SK-N-SH (cell line): Measurements from ENCODE around the gene ID2. TPM values are rescaled to one million over a fixed set of nuclear protein-coding genes. Genes with fewer than 3 reads are reported as not detected.

Source experiments
- CTCF ChIA-PET: fragments of 300-600, 350-600 bp; formaldehyde crosslinking; extraction: SDS; loops from one replicate; lab custom pipeline; 2021; lab: Yijun Ruan, JAX
- POLR2A ChIA-PET: fragments of 350-600 bp; sonication (Branson Sonifier 250); formaldehyde crosslinking; extraction: SDS; loops from one replicate; lab custom pipeline; 2020; ENCODE audit warnings: antibody characterized with exemption, inconsistent platforms; lab: Yijun Ruan, JAX
- DNase-seq: peaks from one replicate; pipeline ENCODE4 v3.0.0; 2012
- H2AFZ ChIP-seq: fragments of 200-600 bp; sonication (generic); 2 replicates; pipeline ENCODE4 v1.8.1; 2016; ENCODE audit warnings: antibody characterized with exemption, mild to moderate bottlenecking, low read depth
- H3F3A ChIP-seq: fragments of 200-600 bp; sonication (generic); replicated peaks from 2 replicates; pipeline ENCODE3; 2016; ENCODE audit warnings: antibody characterized with exemption, mild to moderate bottlenecking; ENCODE audit not compliant: insufficient read depth
- H3K27ac ChIP-seq, 2 experiments: fragments of 200-500 bp in 1 of 2; fragments of 200-600 bp in 1 of 2; sonication (Bioruptor generic) in 1 of 2; sonication (generic), shearing (Covaris generic) in 1 of 2; 2 replicates each; pipeline versions ENCODE4 v1.5.1 to v1.6.1; 2014 to 2016; ENCODE audit warnings: low read depth in 2 of 2, inconsistent platforms in 1 of 2, low read length in 1 of 2, mild to moderate bottlenecking in 1 of 2, mixed read lengths in 1 of 2
- H3K27me3 ChIP-seq: fragments of 200-600 bp; sonication (generic), shearing (Covaris generic); 2 replicates; pipeline ENCODE4 v1.6.1; 2016; ENCODE audit warnings: mixed run types; ENCODE audit not compliant: insufficient read depth
- H3K36me3 ChIP-seq, 2 experiments: fragments of 200-500 bp in 1 of 2; fragments of 200-600 bp in 1 of 2; sonication (Bioruptor generic) in 1 of 2; sonication (generic) in 1 of 2; replicated peaks in 1 of 2; 2 replicates each; pipeline versions ENCODE3 to v1.5.1; 2014 to 2016; ENCODE audit warnings: low read length in 1 of 2, mild to moderate bottlenecking in 1 of 2; ENCODE audit not compliant: insufficient read depth in 2 of 2, control insufficient read depth in 1 of 2
- H3K4me1 ChIP-seq, 2 experiments: fragments of 200-500 bp in 1 of 2; fragments of 200-600 bp in 1 of 2; sonication (Bioruptor generic) in 1 of 2; sonication (generic), shearing (Covaris generic) in 1 of 2; 2 replicates each; pipeline versions ENCODE4 v1.5.1 to v1.6.1; 2014 to 2016; ENCODE audit warnings: low read depth in 1 of 2, low read length in 1 of 2, mixed run types in 1 of 2; ENCODE audit not compliant: insufficient read depth in 2 of 2, control insufficient read depth in 1 of 2
- H3K4me2 ChIP-seq: fragments of 200-600 bp; sonication (generic), shearing (Covaris generic); 2 replicates; pipeline ENCODE4 v1.6.1; 2017; ENCODE audit warnings: mixed run types
- H3K4me3 ChIP-seq, 2 experiments: fragments of 200-500 bp in 1 of 2; fragments of 200-600 bp in 1 of 2; sonication (Bioruptor generic) in 1 of 2; sonication (generic), shearing (Covaris generic) in 1 of 2; 2 replicates each; pipeline versions ENCODE4 v1.5.1 to v1.8.1; 2014 to 2016; ENCODE audit warnings: low read depth in 2 of 2, inconsistent platforms in 1 of 2, low read length in 1 of 2, mild to moderate bottlenecking in 1 of 2, mixed read lengths in 1 of 2, moderate library complexity in 1 of 2
- H3K79me2 ChIP-seq: fragments of 200-600 bp; sonication (generic); 2 replicates; pipeline ENCODE4 v1.8.1; 2017; ENCODE audit warnings: mild to moderate bottlenecking; ENCODE audit not compliant: insufficient read depth
- H3K9ac ChIP-seq: fragments of 200-600 bp; sonication (generic); 2 replicates; pipeline ENCODE4 v1.6.1; 2017; ENCODE audit warnings: mixed run types
- H3K9me2 ChIP-seq: fragments of 200-600 bp; sonication (generic); 2 replicates; pipeline ENCODE4 v1.6.1; 2017; ENCODE audit warnings: mixed run types
- H3K9me3 ChIP-seq: fragments of 200-600 bp; sonication (generic); 2 replicates; pipeline ENCODE4 v1.6.1; 2017; ENCODE audit warnings: mixed run types, mild to moderate bottlenecking, moderate library complexity
- H4K20me1 ChIP-seq: fragments of 200-600 bp; sonication (generic); 2 replicates; pipeline ENCODE4 v1.6.1; 2017; ENCODE audit warnings: mild to moderate bottlenecking, mixed run types; ENCODE audit not compliant: insufficient read depth
- CHD2 ChIP-seq: fragments of 150-350 bp; IDR thresholded peaks from 2 replicates; pipeline ENCODE4 v1.6.1; 2018; ENCODE audit warnings: low read length; ENCODE audit not compliant: partially characterized antibody
- ELF1 ChIP-seq: IDR thresholded peaks from 2 replicates; pipeline ENCODE4 v1.4.0; 2012
- FOXM1 ChIP-seq: IDR thresholded peaks from 2 replicates; pipeline ENCODE4 v1.4.0; 2012; ENCODE audit warnings: low read depth, mild to moderate bottlenecking
- GABPA ChIP-seq: IDR thresholded peaks from 2 replicates; pipeline ENCODE4 v1.4.0; 2012; ENCODE audit warnings: low read depth, mild to moderate bottlenecking
- GATA2 ChIP-seq: sonication (generic); formaldehyde crosslinking; IDR thresholded peaks from 2 replicates; pipeline ENCODE4 v1.5.0; 2020; ENCODE audit warnings: mild to moderate bottlenecking, missing genetic modification reagents
- JUND ChIP-seq: IDR thresholded peaks from 2 replicates; pipeline ENCODE4 v1.4.0; 2012
- MXI1 ChIP-seq: IDR thresholded peaks from 2 replicates; pipeline ENCODE4 v1.6.1; 2012; ENCODE audit warnings: mild to moderate bottlenecking, low read depth, low read length, improper control_type of control experiment
- NFIC ChIP-seq: IDR thresholded peaks from 2 replicates; pipeline ENCODE4 v1.4.0; 2012; ENCODE audit warnings: borderline replicate concordance
- RAD21 ChIP-seq: IDR thresholded peaks from 2 replicates; pipeline ENCODE4 v1.6.1; 2012; ENCODE audit warnings: mild to moderate bottlenecking, low read length
- RCOR1 ChIP-seq: fragments of 150-350 bp; IDR thresholded peaks from 2 replicates; pipeline ENCODE4 v1.6.1; 2017; ENCODE audit warnings: antibody characterized with exemption, low read length
- SIN3A ChIP-seq: IDR thresholded peaks from 2 replicates; pipeline ENCODE4 v1.6.1; 2012; ENCODE audit warnings: low read depth, mild to moderate bottlenecking, low read length, moderate library complexity, borderline replicate concordance
- SMC3 ChIP-seq: IDR thresholded peaks from 2 replicates; pipeline ENCODE4 v1.6.1; 2012; ENCODE audit warnings: low read depth, low read length, improper control_type of control experiment
- TAF1 ChIP-seq: IDR thresholded peaks from 2 replicates; pipeline ENCODE4 v1.6.1; 2012; ENCODE audit warnings: low read depth, mild to moderate bottlenecking, low read length, moderate library complexity, borderline replicate concordance
- YY1 ChIP-seq: IDR thresholded peaks from 2 replicates; pipeline ENCODE4 v1.4.0; 2012; ENCODE audit warnings: low read depth, mild to moderate bottlenecking
- WGBS: methylation state at CpG from one replicate; pipeline ENCODE4 v1.1.6; 2017; ENCODE audit warnings: low lambda C conversion rate; 5-methylcytosine and 5-hydroxymethylcytosine counted together
- polyA plus RNA-seq, 3 experiments: library from polyadenylated mRNA; depleted of rRNA; stranded (reverse); fragments of >200 nt; gene quantifications; 2 replicates each; pipeline ENCODE4 v1.2.3, GENCODE V29; 2012
- TF ChIP-seq, protein P1 (sequence below): fragments of 150-350 bp; IDR thresholded peaks from 2 replicates; pipeline ENCODE4 v1.6.1; 2017; ENCODE audit warnings: antibody characterized with exemption, low read length, low read depth, borderline replicate concordance
- TF ChIP-seq, protein P2 (sequence below): IDR thresholded peaks from 2 replicates; pipeline ENCODE4 v1.4.0; 2012; ENCODE audit warnings: low read depth, borderline replicate concordance
- TF ChIP-seq, protein P3 (sequence below): IDR thresholded peaks from 2 replicates; pipeline ENCODE4 v1.4.0; 2012; ENCODE audit warnings: low read depth, borderline replicate concordance
- TF ChIP-seq, protein P4 (sequence below): IDR thresholded peaks from 2 replicates; pipeline ENCODE4 v1.4.0; 2012; ENCODE audit warnings: low read depth
- TF ChIP-seq, protein P5 (sequence below): IDR thresholded peaks from 2 replicates; pipeline ENCODE4 v1.6.1; 2012; ENCODE audit warnings: mild to moderate bottlenecking, low read depth, low read length, moderate library complexity

ID2 gene
- polyA plus RNA-seq, 1 of the 3 experiments (the other 2 are of a cell fraction), result 459 TPM

DNA sequence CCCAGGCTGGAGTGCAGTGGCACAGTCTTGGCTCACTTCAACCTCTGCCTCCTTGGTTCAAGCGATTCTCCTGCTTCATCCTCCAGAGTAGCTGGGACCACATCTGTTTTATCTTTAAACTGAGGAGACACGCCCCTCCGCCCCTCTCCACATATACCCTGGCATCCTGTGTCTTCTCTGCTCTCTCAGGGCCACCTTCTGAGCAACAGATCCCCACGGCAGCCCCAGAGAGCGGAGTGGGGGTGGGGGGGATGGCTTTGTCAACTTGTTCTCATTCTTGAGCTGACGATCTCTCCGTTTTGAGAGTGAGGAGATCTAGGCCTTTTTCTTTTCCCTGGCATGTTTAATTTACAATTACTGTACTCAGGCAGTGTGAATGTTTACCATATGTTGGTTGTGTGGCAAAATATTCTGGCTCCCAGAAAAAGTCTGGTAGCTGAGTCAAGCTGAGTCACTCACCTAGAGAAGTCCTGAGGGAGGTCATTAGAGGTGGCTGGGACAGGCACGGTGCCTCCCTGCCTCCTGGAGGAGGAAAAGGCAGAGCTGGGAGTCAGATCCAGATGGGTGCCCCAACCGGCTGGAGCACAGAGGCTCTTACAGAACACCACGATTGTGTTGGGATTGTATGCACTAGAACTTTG lies 19.5 kb upstream of the ID2 start (continued):
- TF ChIP-seq CHD2 (no peak), FOXM1 (peak; percentile 32; the same call in 1 of the 2 replicates), RAD21 (0 out of 2 replicates have a peak, but pooled peaks have one; percentile 7), JUND (no peak; the same call in 1 of the 2 replicates), ELF1 (no peak), SMC3 (no peak), YY1 (no peak), SIN3A (0 out of 2 replicates have a peak, but pooled peaks have one; percentile 34), NFIC (peak; percentile 70; the same call in 1 of the 2 replicates), MXI1 (no peak), RCOR1 (no peak)
- TF ChIP-seq, protein P1, sequence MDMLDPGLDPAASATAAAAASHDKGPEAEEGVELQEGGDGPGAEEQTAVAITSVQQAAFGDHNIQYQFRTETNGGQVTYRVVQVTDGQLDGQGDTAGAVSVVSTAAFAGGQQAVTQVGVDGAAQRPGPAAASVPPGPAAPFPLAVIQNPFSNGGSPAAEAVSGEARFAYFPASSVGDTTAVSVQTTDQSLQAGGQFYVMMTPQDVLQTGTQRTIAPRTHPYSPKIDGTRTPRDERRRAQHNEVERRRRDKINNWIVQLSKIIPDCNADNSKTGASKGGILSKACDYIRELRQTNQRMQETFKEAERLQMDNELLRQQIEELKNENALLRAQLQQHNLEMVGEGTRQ, result no peak
- TF ChIP-seq, protein P2, sequence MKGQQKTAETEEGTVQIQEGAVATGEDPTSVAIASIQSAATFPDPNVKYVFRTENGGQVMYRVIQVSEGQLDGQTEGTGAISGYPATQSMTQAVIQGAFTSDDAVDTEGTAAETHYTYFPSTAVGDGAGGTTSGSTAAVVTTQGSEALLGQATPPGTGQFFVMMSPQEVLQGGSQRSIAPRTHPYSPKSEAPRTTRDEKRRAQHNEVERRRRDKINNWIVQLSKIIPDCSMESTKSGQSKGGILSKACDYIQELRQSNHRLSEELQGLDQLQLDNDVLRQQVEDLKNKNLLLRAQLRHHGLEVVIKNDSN, result 0 out of 2 replicates have a peak, but pooled peaks have one; percentile 11
- TF ChIP-seq, protein P3, sequence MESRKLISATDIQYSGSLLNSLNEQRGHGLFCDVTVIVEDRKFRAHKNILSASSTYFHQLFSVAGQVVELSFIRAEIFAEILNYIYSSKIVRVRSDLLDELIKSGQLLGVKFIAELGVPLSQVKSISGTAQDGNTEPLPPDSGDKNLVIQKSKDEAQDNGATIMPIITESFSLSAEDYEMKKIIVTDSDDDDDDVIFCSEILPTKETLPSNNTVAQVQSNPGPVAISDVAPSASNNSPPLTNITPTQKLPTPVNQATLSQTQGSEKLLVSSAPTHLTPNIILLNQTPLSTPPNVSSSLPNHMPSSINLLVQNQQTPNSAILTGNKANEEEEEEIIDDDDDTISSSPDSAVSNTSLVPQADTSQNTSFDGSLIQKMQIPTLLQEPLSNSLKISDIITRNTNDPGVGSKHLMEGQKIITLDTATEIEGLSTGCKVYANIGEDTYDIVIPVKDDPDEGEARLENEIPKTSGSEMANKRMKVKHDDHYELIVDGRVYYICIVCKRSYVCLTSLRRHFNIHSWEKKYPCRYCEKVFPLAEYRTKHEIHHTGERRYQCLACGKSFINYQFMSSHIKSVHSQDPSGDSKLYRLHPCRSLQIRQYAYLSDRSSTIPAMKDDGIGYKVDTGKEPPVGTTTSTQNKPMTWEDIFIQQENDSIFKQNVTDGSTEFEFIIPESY, result no peak
- TF ChIP-seq, protein P4, sequence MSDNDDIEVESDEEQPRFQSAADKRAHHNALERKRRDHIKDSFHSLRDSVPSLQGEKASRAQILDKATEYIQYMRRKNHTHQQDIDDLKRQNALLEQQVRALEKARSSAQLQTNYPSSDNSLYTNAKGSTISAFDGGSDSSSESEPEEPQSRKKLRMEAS, result peak; percentile 42; the same call in 1 of the 2 replicates

DNA sequence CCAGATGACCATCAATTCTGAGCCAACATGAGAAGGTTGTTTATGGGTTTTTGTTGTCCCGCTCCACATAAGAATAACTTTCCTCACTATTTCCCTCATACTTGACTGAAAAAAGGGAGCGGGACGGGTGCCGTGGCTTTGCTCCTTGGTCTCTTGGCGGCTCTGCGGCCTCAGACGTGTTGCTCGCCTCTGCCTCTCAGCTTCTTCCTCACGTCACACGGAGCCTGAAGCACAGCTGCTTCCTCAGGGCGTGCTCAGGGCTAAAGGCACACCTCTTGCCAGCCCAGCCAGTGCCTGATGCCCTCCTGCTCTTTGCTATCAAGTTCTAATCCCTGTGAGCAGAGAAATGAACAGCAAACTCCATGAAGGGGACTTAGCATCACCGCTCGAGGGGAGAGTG lies 17.9 kb upstream of the ID2 start:
- Histone ChIP-seq H2AFZ (no peak overlapping the region), H3K27me3 (no peaks in the 10 kb centered on the region), H3K4me2 (no peak overlapping the region), H3K79me2 (no peaks in the 10 kb centered on the region), H3K4me3 (no peak overlapping the region), H4K20me1 (no peaks in the 10 kb centered on the region), H3K9ac (no peak overlapping the region), H3K36me3 (no peaks in the 10 kb centered on the region), H3K9me2 (no peaks in the 10 kb centered on the region), H3K27ac (no peak overlapping the region), H3K4me1 (peaks cover 16 to 23% of the 10 kb centered on the region in 2 experiments; a peak in 3 of 4 replicates), H3F3A (no peaks in the 10 kb centered on the region), H3K9me3 (no peaks in the 10 kb centered on the region)
- no peak for DNase-seq
- CTCF ChIA-PET, result interaction anchor here (1.2 to 1.5 kb wide), 2 partner anchors 120 to 1237 kb away, joined by 3 read pairs; no protein-coding TSS in a partner anchor
- 90% methylated on average over 13 of the region's 13 CpGs for WGBS
- POLR2A ChIA-PET, result interaction anchor here (1.4 kb wide), 1 partner anchor 18 kb away, joined by 4 read pairs; the partner anchor contains the start of gene ID2
- no peak for TF ChIP-seq GABPA
- no peak for TF ChIP-seq CHD2
- TF ChIP-seq, protein P5, sequence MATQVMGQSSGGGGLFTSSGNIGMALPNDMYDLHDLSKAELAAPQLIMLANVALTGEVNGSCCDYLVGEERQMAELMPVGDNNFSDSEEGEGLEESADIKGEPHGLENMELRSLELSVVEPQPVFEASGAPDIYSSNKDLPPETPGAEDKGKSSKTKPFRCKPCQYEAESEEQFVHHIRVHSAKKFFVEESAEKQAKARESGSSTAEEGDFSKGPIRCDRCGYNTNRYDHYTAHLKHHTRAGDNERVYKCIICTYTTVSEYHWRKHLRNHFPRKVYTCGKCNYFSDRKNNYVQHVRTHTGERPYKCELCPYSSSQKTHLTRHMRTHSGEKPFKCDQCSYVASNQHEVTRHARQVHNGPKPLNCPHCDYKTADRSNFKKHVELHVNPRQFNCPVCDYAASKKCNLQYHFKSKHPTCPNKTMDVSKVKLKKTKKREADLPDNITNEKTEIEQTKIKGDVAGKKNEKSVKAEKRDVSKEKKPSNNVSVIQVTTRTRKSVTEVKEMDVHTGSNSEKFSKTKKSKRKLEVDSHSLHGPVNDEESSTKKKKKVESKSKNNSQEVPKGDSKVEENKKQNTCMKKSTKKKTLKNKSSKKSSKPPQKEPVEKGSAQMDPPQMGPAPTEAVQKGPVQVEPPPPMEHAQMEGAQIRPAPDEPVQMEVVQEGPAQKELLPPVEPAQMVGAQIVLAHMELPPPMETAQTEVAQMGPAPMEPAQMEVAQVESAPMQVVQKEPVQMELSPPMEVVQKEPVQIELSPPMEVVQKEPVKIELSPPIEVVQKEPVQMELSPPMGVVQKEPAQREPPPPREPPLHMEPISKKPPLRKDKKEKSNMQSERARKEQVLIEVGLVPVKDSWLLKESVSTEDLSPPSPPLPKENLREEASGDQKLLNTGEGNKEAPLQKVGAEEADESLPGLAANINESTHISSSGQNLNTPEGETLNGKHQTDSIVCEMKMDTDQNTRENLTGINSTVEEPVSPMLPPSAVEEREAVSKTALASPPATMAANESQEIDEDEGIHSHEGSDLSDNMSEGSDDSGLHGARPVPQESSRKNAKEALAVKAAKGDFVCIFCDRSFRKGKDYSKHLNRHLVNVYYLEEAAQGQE, result no peak
- no peak for TF ChIP-seq TAF1
- TF ChIP-seq, protein P2, result no peak
- TF ChIP-seq SMC3, result no peak
- TF ChIP-seq, protein P3, result no peak
- TF ChIP-seq MXI1, result no peak
- no peak for TF ChIP-seq GATA2
